Stimulated activated naive B cell treated with anti-CD40 and anti-IgM and Interleukin-4, amounts not matched to agents 10 μg/mL and 1 μg/mL and 100 μg/mL, for 72 hours (primary cell): ENCODE measurements around the gene GOLGA3.
"Not testable (repeated sequence)": the region's sequence is repeated elsewhere in the genome, so short reads cannot be mapped to it uniquely, and the experiment has no call there.

ENCODE experiments used
- ATAC-seq, 2 donors: fragments of 150-1000 bp; cut with Tn5 transposase; replicated peaks; 2 replicates each; pipeline ENCODE4 v1.10.0; 2021; ENCODE audit warnings: moderate library complexity in 1 of 2
- DNase-seq: peaks from one replicate; pipeline ENCODE4 v3.0.0; 2021
- H3K27ac Mint-ChIP-seq: one replicate; pipeline ENCODE4 v1.8.0; 2022; ENCODE audit warnings: mild to moderate bottlenecking, mixed read lengths
- H3K27me3 Mint-ChIP-seq, 2 donors: one replicate each; pipeline ENCODE4 v1.8.0; 2022; ENCODE audit warnings: mixed read lengths in 2 of 2
- H3K36me3 Mint-ChIP-seq, 2 donors: one replicate each; pipeline ENCODE4 v1.8.0; 2022; ENCODE audit warnings: mixed read lengths in 2 of 2, mild to moderate bottlenecking in 1 of 2
- H3K4me1 Mint-ChIP-seq, 2 donors: one replicate each; pipeline ENCODE4 v1.8.0; 2022; ENCODE audit warnings: mixed read lengths in 2 of 2, mild to moderate bottlenecking in 1 of 2
- H3K4me3 Mint-ChIP-seq, 2 donors: one replicate each; pipeline ENCODE4 v1.8.0; 2022; ENCODE audit warnings: mild to moderate bottlenecking in 2 of 2, mixed read lengths in 2 of 2, moderate library complexity in 1 of 2
- H3K9me3 Mint-ChIP-seq, 2 donors: one replicate each; pipeline ENCODE4 v1.8.0; 2022; ENCODE audit warnings: mixed read lengths in 2 of 2, mild to moderate bottlenecking in 1 of 2

GOLGA3 gene

DNA sequence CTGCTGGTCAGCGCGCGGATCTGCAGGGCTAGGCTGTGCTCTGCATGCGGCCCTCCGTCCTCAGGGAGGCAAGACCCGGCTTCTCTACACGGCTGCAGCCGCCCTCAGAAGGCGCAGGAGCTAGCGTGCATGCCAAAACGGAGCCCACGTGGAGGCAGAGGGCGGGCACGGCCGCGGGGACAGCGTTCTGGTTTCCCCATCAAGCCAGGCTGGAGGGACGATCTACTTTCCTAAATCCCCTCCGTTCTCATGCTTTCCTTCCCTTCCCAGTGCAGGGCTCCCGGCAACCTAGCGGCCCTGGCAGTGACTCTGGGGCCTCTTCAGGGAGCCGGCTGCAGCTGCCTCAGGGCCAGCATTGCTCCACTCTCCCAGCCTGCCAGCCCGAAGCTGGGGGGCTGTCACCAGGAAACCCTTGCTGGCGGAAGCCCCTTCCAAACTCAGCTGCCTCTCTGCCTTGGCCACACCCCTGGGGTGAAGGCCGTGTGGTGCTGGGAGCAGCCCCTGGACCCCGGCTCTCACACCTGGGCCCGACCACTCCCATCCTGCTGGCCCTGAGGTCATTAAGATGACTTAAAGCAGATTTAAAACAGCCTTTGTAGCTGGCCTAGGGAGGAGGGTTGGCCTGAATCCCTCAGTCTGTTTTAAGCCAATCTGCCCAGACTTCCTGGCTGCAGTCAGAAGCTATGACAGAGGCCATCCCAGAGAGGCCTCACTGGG, 9.2 kb upstream of the GOLGA3 start:
- H3K9me3 Mint-ChIP-seq, result no peaks in the 10 kb centered on the region
- peaks cover 7 to 15% of the 10 kb centered on the region in 2 donors for H3K4me1 Mint-ChIP-seq
- no peak overlapping the region for H3K27ac Mint-ChIP-seq
- H3K27me3 Mint-ChIP-seq, result no peaks in the 10 kb centered on the region
- DNase-seq (no peak), ATAC-seq (peak; percentile 16 to 21)
- peaks cover 66 to 71% of the 10 kb centered on the region in 2 donors for H3K36me3 Mint-ChIP-seq
- no peak overlapping the region for H3K4me3 Mint-ChIP-seq

DNA sequence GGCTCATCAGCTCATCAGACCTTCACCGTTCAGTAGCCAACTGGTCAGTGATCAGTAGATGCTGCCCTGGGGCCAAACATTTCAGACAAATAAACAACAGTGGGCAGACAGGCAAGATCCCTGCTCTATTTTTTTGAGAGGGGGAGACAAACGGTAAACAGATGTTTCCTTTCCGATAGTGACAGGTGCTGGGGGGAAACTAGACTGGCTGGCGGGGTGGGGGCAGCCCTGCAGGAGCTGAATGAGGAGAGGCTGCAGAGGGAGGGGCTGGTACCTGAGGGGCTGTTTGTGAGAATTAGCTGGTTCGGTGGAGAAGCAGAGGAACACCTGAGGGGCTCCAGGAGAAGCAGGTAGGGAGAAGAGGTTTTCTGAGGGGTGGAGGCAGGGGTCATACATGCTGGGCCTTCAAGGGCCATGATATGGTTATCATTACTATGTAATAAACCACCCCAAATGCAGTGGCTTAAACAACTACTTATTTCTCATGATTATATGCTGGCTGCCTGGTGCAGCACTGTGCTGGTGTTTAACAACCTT, 8.2 kb upstream of the GOLGA3 start:
- Mint-ChIP-seq H3K4me3 (no peak overlapping the region), H3K4me1 (peaks cover 7 to 15% of the 10 kb centered on the region in 2 donors), H3K36me3 (peaks cover 64 to 69% of the 10 kb centered on the region in 2 donors), H3K27ac (no peak overlapping the region), H3K27me3 (no peaks in the 10 kb centered on the region), H3K9me3 (no peaks in the 10 kb centered on the region)
- no peak for ATAC-seq
- DNase-seq, result no peak

DNA sequence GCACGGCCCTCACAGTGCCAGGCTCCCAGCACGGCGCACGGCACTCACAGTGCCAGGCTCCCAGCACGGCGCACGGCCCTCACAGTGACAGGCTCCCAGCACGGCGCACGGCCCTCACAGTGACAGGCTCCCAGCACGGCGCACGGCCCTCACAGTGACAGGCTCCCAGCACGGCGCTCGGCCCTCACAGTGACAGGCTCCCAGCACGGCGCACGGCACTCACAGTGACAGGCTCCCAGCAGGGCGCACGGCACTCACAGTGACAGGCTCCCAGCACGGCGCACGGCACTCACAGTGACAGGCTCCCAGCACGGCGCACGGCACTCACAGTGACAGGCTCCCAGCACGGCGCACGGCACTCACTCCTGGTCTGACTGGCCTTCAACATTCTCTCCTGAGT, 7.6 kb upstream of the GOLGA3 start:
- not testable (repeated sequence) for ATAC-seq, DNase-seq, H3K4me3 Mint-ChIP-seq, H3K27me3 Mint-ChIP-seq, H3K9me3 Mint-ChIP-seq, H3K27ac Mint-ChIP-seq
- peaks cover 7 to 15% of the 10 kb centered on the region in 2 donors for H3K4me1 Mint-ChIP-seq
- H3K36me3 Mint-ChIP-seq, result peaks cover 63 to 68% of the 10 kb centered on the region in 2 donors

DNA sequence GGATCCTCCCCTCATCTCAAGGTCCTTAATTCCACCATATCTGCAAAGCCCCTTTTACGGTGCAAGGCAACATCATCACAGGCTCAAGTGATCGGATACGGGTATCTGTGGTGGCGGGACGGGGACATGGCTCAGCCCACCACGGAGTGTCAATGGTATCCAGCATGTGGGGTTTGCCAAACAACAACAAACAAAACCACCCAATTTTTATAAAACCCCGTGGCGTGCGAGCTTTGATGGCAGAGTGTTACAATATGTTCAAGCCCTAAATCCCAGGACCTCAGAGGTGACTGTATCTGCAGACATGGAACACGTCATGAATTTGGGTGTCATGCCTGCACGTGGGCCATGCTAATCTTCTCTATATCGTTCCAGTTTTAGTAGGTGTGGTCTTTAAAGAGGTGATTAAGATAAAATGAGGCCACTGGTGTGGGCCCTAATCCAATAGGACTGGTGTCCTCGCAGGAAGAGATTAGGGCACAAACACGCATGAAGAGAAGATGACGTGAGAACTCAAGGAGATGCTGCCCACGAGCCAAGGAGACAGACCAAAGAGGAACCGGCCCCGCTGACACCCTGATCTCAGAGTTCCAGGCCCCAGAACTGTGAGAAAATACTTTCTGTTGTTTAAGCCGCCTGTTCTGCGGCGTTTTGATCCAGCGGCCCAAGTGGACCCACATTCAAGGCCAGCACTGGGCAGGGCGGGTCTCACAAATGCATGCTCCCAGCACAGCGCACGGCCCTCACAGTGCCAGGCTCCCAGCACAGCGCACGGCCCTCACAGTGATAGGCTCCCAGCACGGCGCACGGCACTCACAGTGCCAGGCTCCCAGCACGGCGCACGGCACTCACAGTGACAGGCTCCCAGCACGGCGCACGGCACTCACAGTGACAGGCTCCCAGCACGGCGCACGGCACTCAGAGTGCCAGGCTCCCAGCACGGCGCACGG, 6.7 kb upstream of the GOLGA3 start:
- H3K4me3 Mint-ChIP-seq, result no peak overlapping the region
- H3K27ac Mint-ChIP-seq, result peak overlapping the region; percentile 14
- no peak for DNase-seq
- H3K9me3 Mint-ChIP-seq, result no peaks in the 10 kb centered on the region
- H3K4me1 Mint-ChIP-seq, result peaks cover 7 to 15% of the 10 kb centered on the region in 2 donors
- peaks cover 61 to 67% of the 10 kb centered on the region in 2 donors for H3K36me3 Mint-ChIP-seq
- ATAC-seq, result no peak
- H3K27me3 Mint-ChIP-seq, result no peaks in the 10 kb centered on the region

DNA sequence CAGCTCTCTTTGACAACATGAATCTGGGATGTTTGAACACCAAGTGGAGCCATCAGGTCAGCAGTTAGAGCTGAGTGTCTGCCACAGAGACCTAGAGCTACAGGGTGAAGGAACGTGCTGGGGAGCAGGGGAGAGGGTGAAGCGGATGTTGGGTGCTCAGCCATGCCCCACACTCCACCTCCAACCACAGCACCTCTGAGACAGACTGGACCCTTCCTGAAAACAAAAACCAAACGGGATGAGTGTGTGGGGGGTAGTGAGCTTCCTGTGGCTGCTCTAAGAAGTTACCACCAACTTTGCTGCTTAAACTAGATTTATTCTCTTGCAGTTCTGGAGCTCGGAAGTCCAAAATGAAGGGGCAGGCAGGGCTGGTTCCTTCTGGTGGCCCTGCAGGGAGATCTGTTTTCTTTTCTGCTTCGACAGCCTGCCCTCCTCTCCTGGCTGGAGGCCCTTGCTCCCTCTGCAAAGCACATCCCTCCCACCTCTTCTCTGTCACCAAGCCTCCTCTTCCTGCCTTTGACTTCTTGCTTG, 5.6 kb upstream of the GOLGA3 start:
- ATAC-seq (no peak), DNase-seq (no peak)
- no peaks in the 10 kb centered on the region for H3K27me3 Mint-ChIP-seq
- peak overlapping the region; percentile 56 for H3K27ac Mint-ChIP-seq
- H3K4me1 Mint-ChIP-seq, result peaks cover 10 to 20% of the 10 kb centered on the region in 2 donors
- no peak overlapping the region for H3K4me3 Mint-ChIP-seq
- H3K9me3 Mint-ChIP-seq, result no peaks in the 10 kb centered on the region
- H3K36me3 Mint-ChIP-seq, result peaks cover 51 to 56% of the 10 kb centered on the region in 2 donors

DNA sequence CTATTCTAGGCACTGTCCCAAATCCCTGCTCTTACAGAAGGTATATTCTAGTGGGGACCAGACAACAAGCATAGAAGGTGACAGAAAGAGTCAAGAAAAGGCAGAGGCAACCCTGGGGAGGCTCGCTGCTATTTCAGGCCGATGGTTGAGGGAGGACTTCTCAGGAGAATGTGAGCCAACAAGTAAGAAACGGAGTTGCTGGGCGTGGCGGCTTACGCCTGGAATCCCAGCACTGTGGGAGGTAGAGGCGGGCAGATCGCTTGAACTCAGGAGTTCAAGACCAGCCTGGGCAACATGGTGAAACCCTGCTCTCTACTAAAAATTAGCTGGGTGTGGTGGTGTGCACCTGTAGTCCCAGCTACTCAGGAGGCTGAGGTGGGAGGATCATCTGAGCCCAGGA, 4.7 kb upstream of the GOLGA3 start:
- H3K4me3 Mint-ChIP-seq, result no peak overlapping the region
- no peaks in the 10 kb centered on the region for H3K9me3 Mint-ChIP-seq
- no peak overlapping the region for H3K27ac Mint-ChIP-seq
- no peak for ATAC-seq
- no peak for DNase-seq
- peaks cover 42 to 52% of the 10 kb centered on the region in 2 donors for H3K36me3 Mint-ChIP-seq
- H3K4me1 Mint-ChIP-seq, result peaks cover 10 to 21% of the 10 kb centered on the region in 2 donors
- H3K27me3 Mint-ChIP-seq, result no peaks in the 10 kb centered on the region

- DNase-seq (no peak), ATAC-seq (no peak)
- Mint-ChIP-seq H3K36me3 (peaks cover 47 to 59% of the 10 kb centered on the region in 2 donors), H3K27ac (no peak overlapping the region), H3K4me3 (no peak overlapping the region), H3K9me3 (no peaks in the 10 kb centered on the region), H3K27me3 (no peaks in the 10 kb centered on the region), H3K4me1 (peaks cover 20 to 33% of the 10 kb centered on the region in 2 donors)
These were observed 3.1 kb upstream of the GOLGA3 start for GRCh38 chr12:132831771-132832170.

DNA sequence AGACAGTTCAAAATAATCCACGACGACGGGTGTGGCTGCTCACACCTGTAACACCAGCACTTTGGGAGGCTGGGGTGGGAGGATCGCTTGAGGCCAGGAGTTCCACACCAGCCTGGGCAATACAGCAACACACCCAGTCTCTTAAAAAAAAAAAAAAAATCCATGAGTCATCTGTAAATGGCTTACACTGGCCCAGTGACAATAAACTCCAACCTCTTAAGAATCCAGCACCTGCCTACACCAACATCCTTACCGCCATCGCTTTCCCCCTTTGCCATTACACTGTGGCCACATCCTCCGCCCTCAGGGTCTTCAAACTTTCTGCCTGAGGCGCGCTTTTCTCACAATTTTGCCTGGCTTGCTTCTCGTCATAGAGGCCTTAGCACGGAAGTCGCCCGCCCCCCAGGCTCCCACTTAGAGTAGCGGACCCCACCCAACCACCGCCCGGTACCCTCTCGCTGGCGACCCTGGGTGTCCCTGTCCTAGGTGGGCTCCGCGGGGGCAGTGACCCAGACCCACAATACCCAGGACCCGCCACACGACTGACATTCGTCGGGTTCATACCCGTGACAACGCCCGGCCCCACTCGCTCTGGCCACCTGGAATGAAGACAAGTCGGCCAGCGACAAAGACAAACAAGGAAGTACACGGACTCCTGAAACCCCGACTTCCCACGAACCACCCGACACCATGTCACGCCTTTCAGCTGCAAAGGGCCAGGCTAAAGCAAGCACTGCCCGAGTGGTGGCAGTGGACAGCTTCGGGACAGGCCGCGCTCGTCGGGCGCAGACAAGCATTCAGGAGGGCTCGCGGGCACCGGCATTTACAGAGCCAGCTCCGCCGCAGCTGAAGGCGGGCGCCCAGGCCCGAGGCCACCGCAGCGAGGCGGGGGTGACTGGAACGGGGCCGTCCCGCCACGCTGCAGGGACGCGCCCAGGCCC, 636 bp downstream of the GOLGA3 start:
- H3K27me3 Mint-ChIP-seq, result no peaks in the 10 kb centered on the region
- peak overlapping the region; percentile 100 for H3K27ac Mint-ChIP-seq
- H3K4me1 Mint-ChIP-seq, result peaks cover 30 to 54% of the 10 kb centered on the region in 2 donors
- H3K4me3 Mint-ChIP-seq, result peak overlapping the region; percentile 97 to 98
- no peaks in the 10 kb centered on the region for H3K9me3 Mint-ChIP-seq
- DNase-seq, result peak; percentile 43
- ATAC-seq, result peak; percentile 58 to 61
- H3K36me3 Mint-ChIP-seq, result peaks cover 46 to 60% of the 10 kb centered on the region in 2 donors

DNA sequence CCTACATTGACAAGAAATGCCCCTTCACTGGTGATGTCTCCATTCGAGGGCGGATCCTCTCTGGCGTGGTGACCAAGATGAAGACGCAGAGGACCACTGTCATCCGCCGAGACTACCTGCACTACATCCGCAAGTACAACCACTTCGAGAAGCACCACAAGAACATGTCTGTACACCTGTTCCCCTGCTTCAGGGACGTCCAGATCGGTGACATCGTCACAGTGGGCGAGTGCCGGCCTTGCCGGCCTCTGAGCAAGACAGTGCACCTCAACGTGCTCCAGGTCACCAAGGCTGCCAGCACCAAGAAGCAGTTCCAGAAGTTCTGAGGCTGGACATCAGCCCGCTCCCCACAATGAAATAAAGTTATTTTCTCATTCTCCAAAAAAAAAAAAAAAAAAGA, 2.8 kb downstream of the GOLGA3 start:
- H3K27me3 Mint-ChIP-seq, result no peaks in the 10 kb centered on the region
- DNase-seq, result no peak
- H3K27ac Mint-ChIP-seq, result peak overlapping the region; percentile 59
- no peaks in the 10 kb centered on the region for H3K9me3 Mint-ChIP-seq
- no peak for ATAC-seq
- peaks cover 41 to 51% of the 10 kb centered on the region in 2 donors for H3K36me3 Mint-ChIP-seq
- H3K4me3 Mint-ChIP-seq, result peak overlapping the region in 1 of 2 donors; percentile 32
- peaks cover 32 to 58% of the 10 kb centered on the region in 2 donors for H3K4me1 Mint-ChIP-seq

DNA sequence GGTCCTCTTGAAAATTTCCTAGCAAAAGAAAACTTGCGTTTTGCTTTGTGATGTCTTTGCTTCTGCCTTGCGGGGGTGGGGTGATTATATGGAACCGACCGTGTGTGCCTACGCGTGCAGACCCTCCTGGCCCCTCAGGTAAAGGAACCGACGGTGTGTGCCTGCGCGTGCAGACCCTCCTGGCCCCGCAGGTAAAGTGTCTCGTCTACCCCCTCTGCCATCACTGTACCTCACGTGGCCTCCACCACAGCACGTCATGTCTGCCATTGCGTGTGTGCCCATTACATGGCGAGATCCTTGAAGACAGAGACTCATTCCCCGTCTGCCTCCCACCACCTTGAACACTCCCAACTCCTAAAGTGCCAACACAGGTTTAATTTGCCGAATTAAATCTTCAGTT, 3.6 kb downstream of the GOLGA3 start:
- H3K4me3 Mint-ChIP-seq, result no peak overlapping the region

DNA sequence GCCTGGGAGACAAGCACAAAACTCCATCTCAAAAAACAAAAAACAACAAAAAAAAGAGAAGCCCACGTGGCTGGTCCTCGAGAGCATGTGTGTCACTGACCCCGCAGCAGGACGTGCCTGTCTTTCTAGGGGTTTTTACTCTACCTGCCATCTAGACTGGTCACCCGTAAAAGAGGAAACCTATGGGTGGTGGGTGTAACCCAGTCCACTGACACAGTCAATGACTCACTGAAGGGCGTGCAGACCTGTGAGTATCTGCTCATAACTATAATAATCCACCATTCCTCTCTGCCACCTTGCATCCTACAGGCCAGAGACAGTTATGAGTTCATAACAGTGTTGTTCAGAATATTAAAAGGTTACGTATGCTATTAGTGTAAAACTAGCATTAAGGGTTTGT, 4.6 kb downstream of the GOLGA3 start:
- DNase-seq (no peak), ATAC-seq (no peak)
- H3K36me3 Mint-ChIP-seq, result peaks cover 54 to 61% of the 10 kb centered on the region in 2 donors
- no peaks in the 10 kb centered on the region for H3K9me3 Mint-ChIP-seq
- H3K4me3 Mint-ChIP-seq, result no peak overlapping the region
- H3K4me1 Mint-ChIP-seq, result peaks cover 34 to 67% of the 10 kb centered on the region in 2 donors
- no peak overlapping the region for H3K27ac Mint-ChIP-seq
- H3K27me3 Mint-ChIP-seq, result no peaks in the 10 kb centered on the region

More for the DNA sequence above, 3.6 kb downstream of the GOLGA3 start:
- Mint-ChIP-seq H3K27ac (no peak overlapping the region), H3K27me3 (no peaks in the 10 kb centered on the region), H3K36me3 (peaks cover 44 to 54% of the 10 kb centered on the region in 2 donors), H3K4me1 (peaks cover 37 to 64% of the 10 kb centered on the region in 2 donors), H3K9me3 (no peaks in the 10 kb centered on the region)
- ATAC-seq, result no peak
- no peak for DNase-seq

- Mint-ChIP-seq H3K27ac (peak overlapping the region; percentile 85), H3K9me3 (no peaks in the 10 kb centered on the region), H3K4me1 (peaks cover 9 to 29% of the 10 kb centered on the region in 2 donors), H3K36me3 (peaks cover 37 to 43% of the 10 kb centered on the region in 2 donors), H3K4me3 (no peak overlapping the region), H3K27me3 (no peaks in the 10 kb centered on the region)
- ATAC-seq, result no peak
- DNase-seq, result no peak
These were observed 10.1 kb downstream of the GOLGA3 start for GRCh38 chr12:132818562-132818961.

GRCh38 chr12:132814232-132814631, 14.4 kb downstream of the GOLGA3 start:
- ATAC-seq, result no peak
- H3K27ac Mint-ChIP-seq, result no peak overlapping the region
- no peaks in the 10 kb centered on the region for H3K27me3 Mint-ChIP-seq
- peaks cover 3 to 5% of the 10 kb centered on the region in 2 donors for H3K9me3 Mint-ChIP-seq
- peaks cover 5 to 14% of the 10 kb centered on the region in 2 donors for H3K4me1 Mint-ChIP-seq
- H3K4me3 Mint-ChIP-seq, result no peak overlapping the region
- H3K36me3 Mint-ChIP-seq, result peaks cover 33 to 56% of the 10 kb centered on the region in 2 donors
- DNase-seq, result no peak
